Natural killer cell treated with Interleukin-12 subunit alpha and Interleukin-12 subunit beta and Interleukin-15 and Interleukin-18, amount 100 ng/mL, for 72 hours (primary cell): Measurements from ENCODE around the gene CACNA1B. TPM values are rescaled to one million over a fixed set of nuclear protein-coding genes. Genes with fewer than 3 reads are reported as not detected.

Experiments
- ATAC-seq, 2 donors: fragments of 150-1000 bp; cut with Tn5 transposase in 1 of 2; sonication (Bioruptor Pico), chemical (Tn5 transposase) in 1 of 2; 2 replicates each; pipeline ENCODE4 v1.10.0; 2021
- DNase-seq: peaks from one replicate; pipeline ENCODE4 v3.0.0; 2022; ENCODE audit warnings: low spot score
- H3K27ac Mint-ChIP-seq, 2 donors: 1 replicate in 1 of 2; 2 replicates in 1 of 2; pipeline ENCODE4 v1.8.0; 2022; ENCODE audit warnings: mixed read lengths in 2 of 2, mild to moderate bottlenecking in 1 of 2, moderate library complexity in 1 of 2
- H3K27me3 Mint-ChIP-seq, 2 donors: 1 replicate in 1 of 2; 2 replicates in 1 of 2; pipeline ENCODE4 v1.8.0; 2022; ENCODE audit warnings: mixed read lengths in 2 of 2
- H3K36me3 Mint-ChIP-seq: one replicate; pipeline ENCODE4 v1.8.0; 2022; ENCODE audit warnings: mixed read lengths
- H3K4me1 Mint-ChIP-seq, 2 donors: 1 replicate in 1 of 2; 2 replicates in 1 of 2; pipeline ENCODE4 v1.8.0; 2022; ENCODE audit warnings: low read depth in 2 of 2, mixed read lengths in 2 of 2, mild to moderate bottlenecking in 1 of 2
- H3K4me3 Mint-ChIP-seq: one replicate; pipeline ENCODE4 v1.8.0; 2022; ENCODE audit warnings: mixed read lengths
- H3K9me3 Mint-ChIP-seq: 2 replicates; pipeline ENCODE4 v1.8.0; 2022; ENCODE audit warnings: mixed read lengths
- total RNA-seq, 2 donors: library from RNA; stranded (reverse); gene quantifications; one replicate each; pipeline ENCODE4 v1.2.3, GENCODE V29; 2022

CACNA1B gene
- total RNA-seq, 2 donors from 2014 or later: 0.11 to 0.90 TPM

- no peaks in the 10 kb centered on the region for H3K36me3 Mint-ChIP-seq
- no peaks in the 10 kb centered on the region for H3K4me1 Mint-ChIP-seq
Observed at GRCh38 chr9:138042146-138042545, 164.6 kb downstream of the CACNA1B start.

GRCh38 chr9:138042640-138043039 is 165.1 kb downstream of the CACNA1B start:
- ATAC-seq: no peak
- Mint-ChIP-seq H3K4me3 (no peak overlapping the region), H3K4me1 (no peaks in the 10 kb centered on the region), H3K36me3 (no peaks in the 10 kb centered on the region), H3K9me3 (no peaks in the 10 kb centered on the region), H3K27ac (no peak overlapping the region), H3K27me3 (peaks cover 12 to 16% of the 10 kb centered on the region in 2 donors)
- no peak for DNase-seq

More at GRCh38 chr9:138042146-138042545, 164.6 kb downstream of the CACNA1B start:
- no peak overlapping the region for H3K27ac Mint-ChIP-seq
- H3K9me3 Mint-ChIP-seq: no peaks in the 10 kb centered on the region
- H3K4me3 Mint-ChIP-seq: no peak overlapping the region
- ATAC-seq: no peak
- peaks cover 9 to 18% of the 10 kb centered on the region in 2 donors for H3K27me3 Mint-ChIP-seq
- no peak for DNase-seq

GRCh38 chr9:138043061-138043410 is 165.5 kb downstream of the CACNA1B start:
- Mint-ChIP-seq H3K4me3 (no peak overlapping the region), H3K4me1 (no peaks in the 10 kb centered on the region), H3K27ac (no peak overlapping the region)

GRCh38 chr9:138043411-138044345 is 166.1 kb downstream of the CACNA1B start:
- Mint-ChIP-seq H3K27me3 (peaks cover 12 to 16% of the 10 kb centered on the region in 2 donors), H3K9me3 (no peaks in the 10 kb centered on the region), H3K27ac (no peak overlapping the region), H3K4me3 (no peak overlapping the region), H3K36me3 (no peaks in the 10 kb centered on the region), H3K4me1 (no peaks in the 10 kb centered on the region)
- peak in 1 of 2 donors; percentile 31 for ATAC-seq
- DNase-seq: no peak

More at GRCh38 chr9:138043061-138043410, 165.5 kb downstream of the CACNA1B start:
- no peaks in the 10 kb centered on the region for H3K36me3 Mint-ChIP-seq
- ATAC-seq (no peak), DNase-seq (no peak)
- no peaks in the 10 kb centered on the region for H3K9me3 Mint-ChIP-seq
- H3K27me3 Mint-ChIP-seq: peaks cover 12 to 16% of the 10 kb centered on the region in 2 donors

- DNase-seq (no peak), ATAC-seq (no peak)
- no peak overlapping the region for H3K4me3 Mint-ChIP-seq
- H3K27ac Mint-ChIP-seq: no peak overlapping the region
- H3K36me3 Mint-ChIP-seq: no peaks in the 10 kb centered on the region
- no peaks in the 10 kb centered on the region for H3K4me1 Mint-ChIP-seq
- H3K27me3 Mint-ChIP-seq: peaks cover 12 to 16% of the 10 kb centered on the region in 2 donors
- no peaks in the 10 kb centered on the region for H3K9me3 Mint-ChIP-seq
Observed at GRCh38 chr9:138044485-138045383, 167.2 kb downstream of the CACNA1B start.

- no peak overlapping the region for H3K27ac Mint-ChIP-seq
- H3K4me1 Mint-ChIP-seq: no peaks in the 10 kb centered on the region
- no peaks in the 10 kb centered on the region for H3K36me3 Mint-ChIP-seq
- DNase-seq (no peak), ATAC-seq (peak in 1 of 2 donors; percentile 4)
- no peak overlapping the region for H3K4me3 Mint-ChIP-seq
- no peaks in the 10 kb centered on the region for H3K9me3 Mint-ChIP-seq
- H3K27me3 Mint-ChIP-seq: peaks cover 14 to 16% of the 10 kb centered on the region in 2 donors
Observed at GRCh38 chr9:138045541-138046490, 168.2 kb downstream of the CACNA1B start.

GRCh38 chr9:138046641-138047301 is 169.2 kb downstream of the CACNA1B start:
- Mint-ChIP-seq H3K4me3 (no peak overlapping the region), H3K4me1 (no peaks in the 10 kb centered on the region), H3K27ac (no peak overlapping the region), H3K36me3 (no peaks in the 10 kb centered on the region), H3K27me3 (peaks cover 11 to 24% of the 10 kb centered on the region in 2 donors), H3K9me3 (no peaks in the 10 kb centered on the region)
- peak in 1 of 2 donors; percentile 16 for ATAC-seq
- no peak for DNase-seq

- H3K4me3 Mint-ChIP-seq: no peak overlapping the region
- H3K27me3 Mint-ChIP-seq: peaks cover 13 to 24% of the 10 kb centered on the region in 2 donors
- H3K36me3 Mint-ChIP-seq: no peaks in the 10 kb centered on the region
- no peaks in the 10 kb centered on the region for H3K9me3 Mint-ChIP-seq
- DNase-seq: no peak
- H3K4me1 Mint-ChIP-seq: no peaks in the 10 kb centered on the region
- H3K27ac Mint-ChIP-seq: no peak overlapping the region
- ATAC-seq: no peak
Observed at GRCh38 chr9:138047469-138048040, 170.0 kb downstream of the CACNA1B start.

- H3K4me1 Mint-ChIP-seq: no peaks in the 10 kb centered on the region
- peaks cover 13 to 24% of the 10 kb centered on the region in 2 donors for H3K27me3 Mint-ChIP-seq
- no peak overlapping the region for H3K4me3 Mint-ChIP-seq
- ATAC-seq (no peak), DNase-seq (no peak)
- no peak overlapping the region for H3K27ac Mint-ChIP-seq
- H3K36me3 Mint-ChIP-seq: no peaks in the 10 kb centered on the region
- no peaks in the 10 kb centered on the region for H3K9me3 Mint-ChIP-seq
Observed at GRCh38 chr9:138048184-138048583, 170.6 kb downstream of the CACNA1B start.

- DNase-seq (no peak), ATAC-seq (no peak)
- H3K27me3 Mint-ChIP-seq: peaks cover 17 to 21% of the 10 kb centered on the region in 2 donors
- H3K27ac Mint-ChIP-seq: no peak overlapping the region
- H3K4me1 Mint-ChIP-seq: no peaks in the 10 kb centered on the region
- no peaks in the 10 kb centered on the region for H3K36me3 Mint-ChIP-seq
- no peaks in the 10 kb centered on the region for H3K9me3 Mint-ChIP-seq
- no peak overlapping the region for H3K4me3 Mint-ChIP-seq
Observed at GRCh38 chr9:138049085-138049778, 171.7 kb downstream of the CACNA1B start.

GRCh38 chr9:138049779-138050471 is 172.3 kb downstream of the CACNA1B start:
- H3K36me3 Mint-ChIP-seq: no peaks in the 10 kb centered on the region
- H3K27me3 Mint-ChIP-seq: peaks cover 14 to 17% of the 10 kb centered on the region in 2 donors
- ATAC-seq (no peak), DNase-seq (no peak)
- H3K4me3 Mint-ChIP-seq: no peak overlapping the region
- no peaks in the 10 kb centered on the region for H3K4me1 Mint-ChIP-seq
- H3K9me3 Mint-ChIP-seq: no peaks in the 10 kb centered on the region
- H3K27ac Mint-ChIP-seq: no peak overlapping the region
